Neural cell (in vitro differentiated cells): ENCODE data around the gene SDSL.

Experiments
- CTCF ChIP-seq: fragments of 450-650 bp; IDR thresholded peaks from 2 replicates; pipeline ENCODE4 v1.5.1; 2014; ENCODE audit warnings: antibody characterized with exemption, mild to moderate bottlenecking, moderate library complexity; ENCODE audit not compliant: poor library complexity, severe bottlenecking
- EP300 ChIP-seq: fragments of 450-650 bp; conservative IDR thresholded peaks from 2 replicates; pipeline ENCODE4 v1.6.1; 2014; ENCODE audit warnings: antibody characterized with exemption, mild to moderate bottlenecking, moderate library complexity; ENCODE audit not compliant: poor library complexity, severe bottlenecking
- EZH2 ChIP-seq: fragments of 200-600, 300-800 bp; shearing (Covaris generic), sonication (generic); IDR thresholded peaks from 2 replicates; pipeline ENCODE4 v1.6.1; 2014; ENCODE audit warnings: antibody characterized with exemption, low read length, borderline replicate concordance, mild to moderate bottlenecking; ENCODE audit not compliant: insufficient read depth, poor library complexity, severe bottlenecking
- RAD21 ChIP-seq: fragments of 450-650 bp; conservative IDR thresholded peaks from 2 replicates; pipeline ENCODE4 v1.6.1; 2014; ENCODE audit warnings: antibody characterized with exemption, mild to moderate bottlenecking, moderate library complexity
- REST ChIP-seq: IDR thresholded peaks from 2 replicates; pipeline ENCODE4 v1.6.1; 2012; ENCODE audit warnings: borderline replicate concordance
- TAF1 ChIP-seq: IDR thresholded peaks from 2 replicates; pipeline ENCODE4 v1.6.1; 2012; ENCODE audit warnings: low read depth

- TF ChIP-seq REST (no peak), CTCF (no peak), EZH2 (no peak), RAD21 (no peak), EP300 (no peak), TAF1 (no peak)
Observed at GRCh38 chr12:113398346-113399290, 23.6 kb upstream of the SDSL start.
